Naive thymus-derived CD4-positive, alpha-beta T cell (primary cell): ENCODE data around the gene DOCK4. TPM values are rescaled to one million over a fixed set of nuclear protein-coding genes. Genes with fewer than 3 reads are reported as not detected.
A peak's percentile ranks its signal among the peaks of the same experiment; 100 is the strongest.

ENCODE experiments used
- ATAC-seq: fragments of 150-1000 bp; cut with Tn5 transposase; 2 replicates; pipeline ENCODE4 v1.10.0; 2021; ENCODE audit warnings: mild to moderate bottlenecking, moderate library complexity
- CTCF ChIA-PET: fragments of 350-600 bp; sonication (Branson Sonifier 250); formaldehyde crosslinking; loops from one replicate; lab custom pipeline; 2021; ENCODE audit warnings: antibody characterized with exemption; lab: Charles Lee
- POLR2A ChIA-PET: fragments of 350-600 bp; sonication (Branson Sonifier 250); formaldehyde crosslinking; loops from one replicate; lab custom pipeline; 2021; ENCODE audit warnings: antibody characterized with exemption, inconsistent platforms; lab: Charles Lee
- DNase-seq, 9 donors: peaks; one replicate each; pipeline versions ENCODE4 v3.0.0 to v3.0.0-alpha.2; 2020 to 2022; ENCODE audit warnings: mixed read lengths in 1 of 9
- H3K27ac ChIP-seq: one replicate; pipeline ENCODE4 v1.7.0; 2013; ENCODE audit warnings: mild to moderate bottlenecking, low read depth, low read length, moderate library complexity
- H3K27me3 ChIP-seq, 2 donors: one replicate each; pipeline ENCODE4 v1.7.0; 2013; ENCODE audit warnings: low read length in 2 of 2, mild to moderate bottlenecking in 2 of 2, moderate library complexity in 2 of 2; ENCODE audit not compliant: control insufficient read depth in 2 of 2, insufficient read depth in 2 of 2
- H3K36me3 ChIP-seq, 3 experiments: 1 replicate in 2 of 3; 2 replicates in 1 of 3; pipeline ENCODE4 v1.7.0; 2013; ENCODE audit warnings: low read length in 3 of 3, mild to moderate bottlenecking in 3 of 3, moderate library complexity in 1 of 3; ENCODE audit not compliant: insufficient read depth in 3 of 3, control insufficient read depth in 2 of 3
- H3K4me1 ChIP-seq, 2 donors: one replicate each; pipeline ENCODE4 v1.7.0; 2013; ENCODE audit warnings: low read length in 2 of 2, mild to moderate bottlenecking in 2 of 2, moderate library complexity in 1 of 2; ENCODE audit not compliant: control insufficient read depth in 2 of 2, insufficient read depth in 2 of 2
- H3K4me3 ChIP-seq: 2 replicates; pipeline ENCODE4 v1.7.0; 2013; ENCODE audit warnings: mild to moderate bottlenecking, low read length
- H3K9me3 ChIP-seq, 3 experiments: 1 replicate in 2 of 3; 2 replicates in 1 of 3; pipeline ENCODE4 v1.7.0; 2013; ENCODE audit warnings: low read length in 3 of 3; ENCODE audit not compliant: control insufficient read depth in 2 of 3
- H3K27ac Mint-ChIP-seq, 9 donors: one replicate each; pipeline ENCODE4 v1.8.0; 2020 to 2022; ENCODE audit warnings: mixed read lengths in 9 of 9, mild to moderate bottlenecking in 8 of 9, moderate library complexity in 5 of 9, inconsistent platforms in 2 of 9
- H3K27me3 Mint-ChIP-seq, 5 donors: one replicate each; pipeline ENCODE4 v1.8.0; 2021 to 2022; ENCODE audit warnings: mixed read lengths in 5 of 5, mild to moderate bottlenecking in 1 of 5
- H3K36me3 Mint-ChIP-seq, 5 donors: one replicate each; pipeline ENCODE4 v1.8.0; 2020 to 2022; ENCODE audit warnings: mixed read lengths in 5 of 5, mild to moderate bottlenecking in 3 of 5, inconsistent platforms in 1 of 5
- H3K4me1 Mint-ChIP-seq, 7 donors: one replicate each; pipeline ENCODE4 v1.8.0; 2020 to 2022; ENCODE audit warnings: mixed read lengths in 7 of 7, mild to moderate bottlenecking in 3 of 7, inconsistent platforms in 1 of 7
- H3K4me3 Mint-ChIP-seq, 10 donors: one replicate each; pipeline ENCODE4 v1.8.0; 2020 to 2022; ENCODE audit warnings: mild to moderate bottlenecking in 10 of 10, mixed read lengths in 10 of 10, moderate library complexity in 6 of 10, inconsistent platforms in 2 of 10
- H3K9me3 Mint-ChIP-seq, 11 donors: one replicate each; pipeline ENCODE4 v1.8.0; 2020 to 2022; ENCODE audit warnings: mixed read lengths in 11 of 11, mild to moderate bottlenecking in 4 of 11, inconsistent platforms in 1 of 11, moderate library complexity in 1 of 11
- intact Hi-C, 2 donors: fragments of 100-400 bp; cut with micrococcal nuclease; formaldehyde crosslinking; loops; one replicate each; pipeline ENCODE4 v1.15.1; 2023
- polyA plus RNA-seq, 2 donors: library from polyadenylated mRNA; unstranded; fragments of 300-500 nt; fragmentation: Illumina TruSeq; gene quantifications; one replicate each; pipeline ENCODE4 v1.2.3, GENCODE V29; 2021
- total RNA-seq, 6 experiments: library from RNA in 5 of 6; stranded (reverse) in 5 of 6; gene quantifications; 1 replicate in 5 of 6; 2 replicates in 1 of 6; pipeline ENCODE4 v1.2.3 and lab custom pipeline; 2021 to 2026

Gene DOCK4
- total and polyA plus RNA-seq, 7 experiments from 2014 or later: 0.16 to 3.1 (median 2.2) TPM; not detected in 1

GRCh38 chr7:112092709-112093395 lies 113.3 kb downstream of the DOCK4 start:
- H3K4me1 Mint-ChIP-seq: no peaks in the 10 kb centered on the region
- DNase-seq (no peak), ATAC-seq (no peak)
- no peaks in the 10 kb centered on the region for H3K36me3 ChIP-seq
- no peaks in the 10 kb centered on the region for H3K9me3 ChIP-seq
- H3K36me3 Mint-ChIP-seq: no peaks in the 10 kb centered on the region
- H3K27me3 ChIP-seq: no peaks in the 10 kb centered on the region
- no peak overlapping the region for H3K27ac Mint-ChIP-seq
- intact Hi-C loops: no loop called here
- no peak overlapping the region for H3K27ac ChIP-seq
- no peak overlapping the region for H3K4me3 Mint-ChIP-seq
- peaks cover 4 to 9% (median 6%) of the 10 kb centered on the region in 5 donors for H3K27me3 Mint-ChIP-seq
- ChIA-PET POLR2A (no interaction called here), CTCF (no interaction called here)
- no peak overlapping the region for H3K4me3 ChIP-seq
- H3K9me3 Mint-ChIP-seq: peaks cover 0 to 2% (median 0%) of the 10 kb centered on the region in 11 donors
- no peaks in the 10 kb centered on the region for H3K4me1 ChIP-seq

DNA sequence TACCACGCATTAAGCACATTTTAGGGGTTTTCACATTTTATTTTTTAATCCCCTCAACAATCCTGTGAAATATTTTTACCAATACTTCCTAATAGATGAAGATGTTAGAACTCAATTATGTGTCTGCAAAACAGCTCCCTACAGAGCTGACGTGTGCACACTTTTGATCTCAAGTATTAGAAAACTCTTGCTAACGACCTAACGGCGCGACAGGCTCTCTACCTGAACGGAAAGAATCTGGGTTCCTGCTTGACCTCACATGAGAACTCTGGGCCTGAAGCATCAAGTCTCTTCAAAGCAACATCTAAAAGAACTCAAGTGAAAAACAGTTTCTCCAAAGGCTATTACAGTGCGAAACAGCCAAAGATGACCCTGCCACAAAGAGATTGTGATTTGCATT lies 113.9 kb downstream of the DOCK4 start:
- intact Hi-C loops: no loop called here
- Histone ChIP-seq H3K36me3 (no peaks in the 10 kb centered on the region), H3K27me3 (no peaks in the 10 kb centered on the region), H3K9me3 (no peaks in the 10 kb centered on the region), H3K4me3 (no peak overlapping the region), H3K4me1 (no peaks in the 10 kb centered on the region), H3K27ac (no peak overlapping the region)
- DNase-seq (no peak), ATAC-seq (no peak)
- no peaks in the 10 kb centered on the region for H3K36me3 Mint-ChIP-seq
- peaks cover 0 to 2% (median 0%) of the 10 kb centered on the region in 11 donors for H3K9me3 Mint-ChIP-seq
- H3K27ac Mint-ChIP-seq: no peak overlapping the region
- H3K27me3 Mint-ChIP-seq: peaks cover 4 to 11% (median 9%) of the 10 kb centered on the region in 5 donors
- ChIA-PET CTCF (no interaction called here), POLR2A (no interaction called here)
- H3K4me1 Mint-ChIP-seq: no peaks in the 10 kb centered on the region
- H3K4me3 Mint-ChIP-seq: no peak overlapping the region

- Histone ChIP-seq H3K9me3 (no peaks in the 10 kb centered on the region), H3K4me3 (no peak overlapping the region), H3K36me3 (no peaks in the 10 kb centered on the region), H3K4me1 (no peaks in the 10 kb centered on the region), H3K27me3 (no peaks in the 10 kb centered on the region), H3K27ac (no peak overlapping the region)
- H3K27me3 Mint-ChIP-seq: peaks cover 4 to 13% (median 9%) of the 10 kb centered on the region in 5 donors
- H3K36me3 Mint-ChIP-seq: no peaks in the 10 kb centered on the region
- ChIA-PET POLR2A (no interaction called here), CTCF (no interaction called here)
- no peak for DNase-seq
- ATAC-seq: no peak
- H3K4me3 Mint-ChIP-seq: no peak overlapping the region
- H3K4me1 Mint-ChIP-seq: no peaks in the 10 kb centered on the region
- peaks cover 0 to 2% (median 0%) of the 10 kb centered on the region in 11 donors for H3K9me3 Mint-ChIP-seq
- H3K27ac Mint-ChIP-seq: peak overlapping the region in 1 of 9 donors; percentile 32
- intact Hi-C loops: no loop called here
These were observed 114.4 kb downstream of the DOCK4 start for GRCh38 chr7:112091768-112092167.

DNA sequence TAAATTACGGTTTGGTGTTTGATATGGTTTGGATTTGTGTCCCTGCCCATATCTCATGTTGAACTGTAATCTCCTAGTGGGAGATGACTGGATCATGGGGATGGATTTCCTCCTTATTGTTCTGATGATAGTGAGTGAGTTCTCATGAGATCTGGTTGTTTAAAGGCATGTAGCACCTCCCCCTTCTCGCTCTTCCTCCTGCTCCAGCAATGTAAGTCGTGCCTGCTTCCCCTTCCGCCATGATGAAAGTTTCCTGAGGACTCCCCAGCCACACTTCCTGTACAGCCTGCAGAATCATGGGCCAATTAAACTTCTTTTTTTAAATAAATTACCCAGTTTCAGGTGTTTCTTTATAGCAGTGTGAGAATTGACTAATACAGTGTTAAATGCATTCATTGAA lies 116.6 kb downstream of the DOCK4 start:
- Mint-ChIP-seq H3K27me3 (peaks cover 4 to 19% (median 16%) of the 10 kb centered on the region in 5 donors), H3K4me3 (no peak overlapping the region), H3K27ac (no peak overlapping the region), H3K9me3 (peaks cover 0 to 2% (median 0%) of the 10 kb centered on the region in 11 donors), H3K36me3 (no peaks in the 10 kb centered on the region), H3K4me1 (no peaks in the 10 kb centered on the region)
- Histone ChIP-seq H3K36me3 (no peaks in the 10 kb centered on the region), H3K27ac (no peak overlapping the region), H3K4me1 (no peaks in the 10 kb centered on the region), H3K27me3 (no peaks in the 10 kb centered on the region), H3K4me3 (no peak overlapping the region), H3K9me3 (no peaks in the 10 kb centered on the region)
- ATAC-seq (no peak), DNase-seq (no peak)
- POLR2A ChIA-PET: no interaction called here
- intact Hi-C loops: loop anchor here in 1 of 2 donors (10.0 kb wide), 1 partner anchor 325 kb away; no protein-coding TSS in a partner anchor
- CTCF ChIA-PET: no interaction called here

GRCh38 chr7:112088484-112089016 lies 117.6 kb downstream of the DOCK4 start:
- DNase-seq (no peak), ATAC-seq (no peak)
- ChIA-PET POLR2A (no interaction called here), CTCF (no interaction called here)
- H3K36me3 Mint-ChIP-seq: no peaks in the 10 kb centered on the region
- Histone ChIP-seq H3K27ac (no peak overlapping the region), H3K4me1 (no peaks in the 10 kb centered on the region), H3K36me3 (no peaks in the 10 kb centered on the region), H3K9me3 (no peaks in the 10 kb centered on the region), H3K4me3 (no peak overlapping the region), H3K27me3 (no peaks in the 10 kb centered on the region)
- H3K27me3 Mint-ChIP-seq: peaks cover 4 to 19% (median 16%) of the 10 kb centered on the region in 5 donors
- H3K4me1 Mint-ChIP-seq: no peaks in the 10 kb centered on the region
- no peak overlapping the region for H3K27ac Mint-ChIP-seq
- H3K9me3 Mint-ChIP-seq: peaks cover 0 to 2% (median 0%) of the 10 kb centered on the region in 11 donors
- H3K4me3 Mint-ChIP-seq: no peak overlapping the region
- intact Hi-C loops: loop anchor here in 1 of 2 donors (10.0 kb wide), 1 partner anchor 326 kb away; no protein-coding TSS in a partner anchor

DNA sequence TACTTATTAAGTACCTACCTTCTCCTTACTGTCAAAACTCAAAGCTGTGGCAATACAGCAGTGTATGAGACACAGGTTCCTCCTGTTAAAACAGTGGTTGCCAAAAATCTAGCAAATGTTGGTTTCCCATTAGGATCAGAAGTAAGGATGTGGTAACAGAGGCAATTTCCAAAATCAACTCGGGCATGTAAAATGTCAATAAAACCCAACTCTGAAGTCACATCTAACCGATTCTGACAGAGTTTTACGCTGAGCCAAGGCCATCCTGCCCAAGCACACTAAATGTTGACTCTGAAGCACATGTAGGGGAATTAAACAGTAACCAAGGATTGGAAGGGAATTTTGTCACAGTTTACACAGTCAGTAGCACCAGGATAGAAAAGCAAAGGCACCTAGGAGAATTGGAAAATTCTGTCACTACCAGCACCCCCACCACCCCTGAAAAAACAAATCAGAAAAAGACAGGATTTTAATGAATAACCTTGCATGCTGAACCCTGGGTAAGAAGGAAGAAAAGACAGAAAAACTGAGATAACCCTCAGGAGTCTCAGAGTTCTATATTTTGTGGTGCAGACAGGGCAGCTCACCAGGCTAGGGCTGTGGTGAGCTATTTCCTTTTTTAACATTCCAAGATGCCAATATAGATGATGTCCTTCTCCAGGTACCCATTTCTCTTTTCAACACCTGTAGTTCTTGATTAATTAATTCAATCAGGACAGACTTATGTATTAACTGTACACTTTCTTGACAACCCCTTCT lies 119.5 kb downstream of the DOCK4 start:
- intact Hi-C loops: loop anchor here in 1 of 2 donors (10.0 kb wide), 1 partner anchor 328 kb away; no protein-coding TSS in a partner anchor
- ATAC-seq: no peak
- Mint-ChIP-seq H3K36me3 (no peaks in the 10 kb centered on the region), H3K27ac (no peak overlapping the region), H3K4me1 (no peaks in the 10 kb centered on the region), H3K4me3 (no peak overlapping the region), H3K27me3 (peaks cover 10 to 23% (median 19%) of the 10 kb centered on the region in 5 donors), H3K9me3 (no peaks in the 10 kb centered on the region)
- ChIA-PET CTCF (no interaction called here), POLR2A (no interaction called here)
- no peaks in the 10 kb centered on the region for H3K27me3 ChIP-seq
- no peak overlapping the region for H3K27ac ChIP-seq
- H3K4me3 ChIP-seq: no peak overlapping the region
- no peak for DNase-seq
- no peaks in the 10 kb centered on the region for H3K9me3 ChIP-seq
- no peaks in the 10 kb centered on the region for H3K4me1 ChIP-seq
- H3K36me3 ChIP-seq: no peaks in the 10 kb centered on the region
